Spleen (tissue), 7 donors: ENCODE measurements around the gene UNCX.

ENCODE experiments used
- POLR2A ChIP-seq, 3 donors: fragments of 450-650 bp; IDR thresholded peaks; one replicate each; pipeline ENCODE4 v1.5.1; 2017; ENCODE audit warnings: antibody characterized with exemption in 3 of 3, mild to moderate bottlenecking in 1 of 3
- POLR2AphosphoS5 ChIP-seq, 3 donors: sonication (generic); formaldehyde crosslinking; IDR thresholded peaks; one replicate each; pipeline ENCODE4 v1.5.1; 2017; ENCODE audit warnings: antibody characterized with exemption in 3 of 3
- TF ChIP-seq, protein P1 (sequence below), 11 experiments: fragments of 200-600 bp in 7 of 11; fragments of 450-650 bp in 4 of 11; sonication (generic) in 4 of 11; IDR thresholded peaks in 8 of 11; conservative IDR thresholded peaks in 3 of 11; 1 replicate in 7 of 11; 2 replicates in 4 of 11; pipeline versions ENCODE4 v1.4.0 to v1.8.0; 2016 to 2021; ENCODE audit warnings: antibody characterized with exemption in 11 of 11, inconsistent platforms in 4 of 11, mild to moderate bottlenecking in 1 of 11
- donor health status: DM: no; HTN: no; CAD: no; lungs with moderate emphysema.
- donor health status: DM: no; HTN: no; CAD: no.
- donor health status: DM: no; HTN: no; CAD: no.

DNA sequence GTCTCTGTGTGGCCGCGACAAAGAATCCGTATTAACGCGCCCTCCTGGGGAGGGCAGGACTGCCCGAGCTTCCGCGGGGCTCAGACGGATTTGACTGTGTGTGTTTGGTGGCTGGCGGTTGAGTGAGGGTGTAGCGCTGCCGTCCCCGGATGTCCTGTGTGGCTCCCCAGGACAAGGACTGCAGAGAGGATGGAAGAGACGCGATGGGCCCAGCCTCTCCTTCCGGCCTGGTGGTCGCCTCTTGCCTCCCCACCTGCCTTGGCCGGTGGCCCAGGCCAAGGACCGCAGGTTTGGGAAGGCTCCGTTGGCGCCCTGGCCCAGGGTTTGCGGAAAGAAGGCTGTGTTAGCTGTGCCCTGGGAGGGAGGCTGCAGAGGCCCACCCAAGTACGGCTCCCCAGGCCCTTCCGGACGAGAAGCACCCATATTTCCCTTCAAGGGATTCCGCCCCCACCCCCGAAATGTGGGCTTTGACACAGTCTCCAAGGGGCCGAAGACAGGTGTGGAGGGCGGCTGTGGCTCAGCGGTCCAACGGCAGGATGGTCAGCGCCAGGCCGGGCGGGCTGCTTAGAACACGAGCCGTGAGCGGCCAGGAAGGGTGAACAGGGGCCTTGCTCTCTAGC, 2.3 kb downstream of the UNCX start:
- no peak for TF ChIP-seq POLR2A (IDR thresholded peaks at IDR 0.05)
- TF ChIP-seq POLR2AphosphoS5 (IDR thresholded peaks at IDR 0.05) = no peak
- TF ChIP-seq, protein P1, sequence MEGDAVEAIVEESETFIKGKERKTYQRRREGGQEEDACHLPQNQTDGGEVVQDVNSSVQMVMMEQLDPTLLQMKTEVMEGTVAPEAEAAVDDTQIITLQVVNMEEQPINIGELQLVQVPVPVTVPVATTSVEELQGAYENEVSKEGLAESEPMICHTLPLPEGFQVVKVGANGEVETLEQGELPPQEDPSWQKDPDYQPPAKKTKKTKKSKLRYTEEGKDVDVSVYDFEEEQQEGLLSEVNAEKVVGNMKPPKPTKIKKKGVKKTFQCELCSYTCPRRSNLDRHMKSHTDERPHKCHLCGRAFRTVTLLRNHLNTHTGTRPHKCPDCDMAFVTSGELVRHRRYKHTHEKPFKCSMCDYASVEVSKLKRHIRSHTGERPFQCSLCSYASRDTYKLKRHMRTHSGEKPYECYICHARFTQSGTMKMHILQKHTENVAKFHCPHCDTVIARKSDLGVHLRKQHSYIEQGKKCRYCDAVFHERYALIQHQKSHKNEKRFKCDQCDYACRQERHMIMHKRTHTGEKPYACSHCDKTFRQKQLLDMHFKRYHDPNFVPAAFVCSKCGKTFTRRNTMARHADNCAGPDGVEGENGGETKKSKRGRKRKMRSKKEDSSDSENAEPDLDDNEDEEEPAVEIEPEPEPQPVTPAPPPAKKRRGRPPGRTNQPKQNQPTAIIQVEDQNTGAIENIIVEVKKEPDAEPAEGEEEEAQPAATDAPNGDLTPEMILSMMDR (IDR thresholded peaks at IDR 0.05 in 8 of 11, conservative IDR thresholded peaks at IDR 0.05 in 3 of 11) = no peak
